ENCODE measurements around the gene PPIAL4G. TPM values are rescaled to one million over a fixed set of nuclear protein-coding genes. Genes with fewer than 3 reads are reported as not detected.
A peak's percentile ranks its signal among the peaks of the same experiment; 100 is the strongest.
"Not testable (repeated sequence)": the region's sequence is repeated elsewhere in the genome, so short reads cannot be mapped to it uniquely, and the experiment has no call there.

Gene PPIAL4G
- under 1 TPM in 2 of 6 donors, not detected in 4; 0.07 to 0.08 TPM for polyA plus RNA-seq (ENCODE audit: low read depth in 6 of 6)

GRCh38 chr1:148483029-148483428, at the start of gene PPIAL4G:
PPIAL4G (minus strand) TSS chr1:148483302; CDS start chr1:148483252, 50 bp downstream.
- H3K9me3 Mint-ChIP-seq; H3K4me1 Mint-ChIP-seq; H3K36me3 Mint-ChIP-seq; H3K4me3 Mint-ChIP-seq; H3K27me3 Mint-ChIP-seq; DNase-seq; H3K27ac Mint-ChIP-seq; ATAC-seq (ENCODE audit: low read depth in 2 of 2): not testable (repeated sequence)

GRCh38 chr1:148532158-148532557, 49.1 kb upstream of the PPIAL4G start:
- not testable (repeated sequence) for H3K4me3 Mint-ChIP-seq; ATAC-seq (ENCODE audit: low read depth in 2 of 2); H3K9me3 Mint-ChIP-seq; H3K36me3 Mint-ChIP-seq; H3K4me1 Mint-ChIP-seq; H3K27ac Mint-ChIP-seq; H3K27me3 Mint-ChIP-seq; DNase-seq

- H3K9me3 Mint-ChIP-seq = not testable (repeated sequence)
Measured at GRCh38 chr1:148529101-148529567, 46.0 kb upstream of the PPIAL4G start.

GRCh38 chr1:148528591-148528990, 45.5 kb upstream of the PPIAL4G start:
- not testable (repeated sequence) for H3K4me1 Mint-ChIP-seq; H3K9me3 Mint-ChIP-seq; H3K27me3 Mint-ChIP-seq; H3K36me3 Mint-ChIP-seq; H3K27ac Mint-ChIP-seq; ATAC-seq (ENCODE audit: low read depth in 2 of 2)
- DNase-seq = peak; percentile 63
- peak overlapping the region in 3 of 8 donors; percentile 56 to 86 (median 83) for H3K4me3 Mint-ChIP-seq

More at GRCh38 chr1:148529101-148529567, 46.0 kb upstream of the PPIAL4G start:
- not testable (repeated sequence) for H3K4me1 Mint-ChIP-seq; H3K27me3 Mint-ChIP-seq; H3K36me3 Mint-ChIP-seq; ATAC-seq (ENCODE audit: low read depth in 2 of 2)
- H3K27ac Mint-ChIP-seq = peak overlapping the region in 5 of 6 donors; percentile 42 to 89 (median 86)
- H3K4me3 Mint-ChIP-seq = peak overlapping the region; percentile 56 to 92 (median 84)
- DNase-seq = peak; percentile 57

GRCh38 chr1:148526587-148526986, 43.5 kb upstream of the PPIAL4G start:
- not testable (repeated sequence) for H3K9me3 Mint-ChIP-seq; H3K27ac Mint-ChIP-seq; H3K4me3 Mint-ChIP-seq; H3K36me3 Mint-ChIP-seq; DNase-seq; H3K27me3 Mint-ChIP-seq; ATAC-seq (ENCODE audit: low read depth in 2 of 2)
- H3K4me1 Mint-ChIP-seq = peaks cover 5 to 10% (median 9%) of the 10 kb centered on the region in 3 donors

GRCh38 chr1:148523205-148524144, 40.4 kb upstream of the PPIAL4G start:
- Mint-ChIP-seq H3K27ac (peak overlapping the region; percentile 98 to 99 (median 99)), H3K4me1 (peaks cover 4 to 10% (median 5%) of the 10 kb centered on the region in 3 donors), H3K4me3 (peak overlapping the region; percentile 72 to 95 (median 90))
- not testable (repeated sequence) for DNase-seq; H3K27me3 Mint-ChIP-seq; H3K9me3 Mint-ChIP-seq; H3K36me3 Mint-ChIP-seq; ATAC-seq (ENCODE audit: low read depth in 2 of 2)

- Mint-ChIP-seq H3K4me3 (peak overlapping the region; percentile 72 to 95 (median 90)), H3K4me1 (peaks cover 4 to 10% (median 5%) of the 10 kb centered on the region in 3 donors), H3K27ac (peak overlapping the region; percentile 98 to 99 (median 99))
- H3K9me3 Mint-ChIP-seq, H3K27me3 Mint-ChIP-seq, H3K36me3 Mint-ChIP-seq: not testable (repeated sequence)
- peak; percentile 73 to 77 for ATAC-seq (ENCODE audit: low read depth in 2 of 2)
- DNase-seq = peak; percentile 93
Measured at GRCh38 chr1:148522561-148523204, 39.6 kb upstream of the PPIAL4G start.

- peak; percentile 47 to 48 for ATAC-seq (ENCODE audit: low read depth in 2 of 2)
- H3K36me3 Mint-ChIP-seq = not testable (repeated sequence)
Measured at GRCh38 chr1:148522072-148522471, 39.0 kb upstream of the PPIAL4G start.

GRCh38 chr1:148514310-148514709, 31.2 kb upstream of the PPIAL4G start:
- ATAC-seq (ENCODE audit: low read depth in 2 of 2); H3K27ac Mint-ChIP-seq; H3K4me1 Mint-ChIP-seq; H3K36me3 Mint-ChIP-seq; H3K4me3 Mint-ChIP-seq; H3K9me3 Mint-ChIP-seq; DNase-seq; H3K27me3 Mint-ChIP-seq: not testable (repeated sequence)

More at GRCh38 chr1:148522072-148522471, 39.0 kb upstream of the PPIAL4G start:
- not testable (repeated sequence) for H3K9me3 Mint-ChIP-seq, H3K27me3 Mint-ChIP-seq
- DNase-seq = peak; percentile 84
- peak overlapping the region; percentile 98 to 99 (median 99) for H3K27ac Mint-ChIP-seq
- H3K4me3 Mint-ChIP-seq = peak overlapping the region; percentile 72 to 95 (median 90)
- peaks cover 4 to 10% (median 5%) of the 10 kb centered on the region in 3 donors for H3K4me1 Mint-ChIP-seq

GRCh38 chr1:148512571-148513184, 29.6 kb upstream of the PPIAL4G start:
- not testable (repeated sequence) for H3K27ac Mint-ChIP-seq; ATAC-seq (ENCODE audit: low read depth in 2 of 2); H3K36me3 Mint-ChIP-seq; DNase-seq; H3K4me3 Mint-ChIP-seq; H3K9me3 Mint-ChIP-seq; H3K27me3 Mint-ChIP-seq; H3K4me1 Mint-ChIP-seq

GRCh38 chr1:148493933-148494332, 10.8 kb upstream of the PPIAL4G start:
- not testable (repeated sequence) for ATAC-seq (ENCODE audit: low read depth in 2 of 2); H3K27me3 Mint-ChIP-seq; DNase-seq; H3K4me1 Mint-ChIP-seq; H3K36me3 Mint-ChIP-seq; H3K9me3 Mint-ChIP-seq; H3K4me3 Mint-ChIP-seq
- peak overlapping the region in 1 of 6 donors; percentile 56 for H3K27ac Mint-ChIP-seq

GRCh38 chr1:148481134-148481533, 2.0 kb downstream of the PPIAL4G start:
- not testable (repeated sequence) for H3K4me1 Mint-ChIP-seq; DNase-seq; H3K27ac Mint-ChIP-seq; H3K27me3 Mint-ChIP-seq; H3K4me3 Mint-ChIP-seq; ATAC-seq (ENCODE audit: low read depth in 2 of 2); H3K36me3 Mint-ChIP-seq; H3K9me3 Mint-ChIP-seq

- not testable (repeated sequence) for H3K9me3 Mint-ChIP-seq; H3K4me1 Mint-ChIP-seq; H3K36me3 Mint-ChIP-seq; H3K27me3 Mint-ChIP-seq; ATAC-seq (ENCODE audit: low read depth in 2 of 2); DNase-seq
- Mint-ChIP-seq H3K4me3 (peak overlapping the region in 7 of 8 donors; percentile 55 to 97 (median 83)), H3K27ac (peak overlapping the region in 2 of 6 donors; percentile 72 to 94)
Measured at GRCh38 chr1:148459694-148460093, 23.4 kb downstream of the PPIAL4G start.

All from naive B cell (primary cell).